G401.6 (cell line): ENCODE data around the gene METTL22.

Source experiments
- FAIRE-seq: peaks from 2 replicates; lab custom pipeline; 2012; peaks lifted over from hg19 to GRCh38; lab: Jason Lieb, UNC

METTL22 gene, protein sequence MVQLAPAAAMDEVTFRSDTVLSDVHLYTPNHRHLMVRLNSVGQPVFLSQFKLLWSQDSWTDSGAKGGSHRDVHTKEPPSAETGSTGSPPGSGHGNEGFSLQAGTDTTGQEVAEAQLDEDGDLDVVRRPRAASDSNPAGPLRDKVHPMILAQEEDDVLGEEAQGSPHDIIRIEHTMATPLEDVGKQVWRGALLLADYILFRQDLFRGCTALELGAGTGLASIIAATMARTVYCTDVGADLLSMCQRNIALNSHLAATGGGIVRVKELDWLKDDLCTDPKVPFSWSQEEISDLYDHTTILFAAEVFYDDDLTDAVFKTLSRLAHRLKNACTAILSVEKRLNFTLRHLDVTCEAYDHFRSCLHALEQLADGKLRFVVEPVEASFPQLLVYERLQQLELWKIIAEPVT

DNA sequence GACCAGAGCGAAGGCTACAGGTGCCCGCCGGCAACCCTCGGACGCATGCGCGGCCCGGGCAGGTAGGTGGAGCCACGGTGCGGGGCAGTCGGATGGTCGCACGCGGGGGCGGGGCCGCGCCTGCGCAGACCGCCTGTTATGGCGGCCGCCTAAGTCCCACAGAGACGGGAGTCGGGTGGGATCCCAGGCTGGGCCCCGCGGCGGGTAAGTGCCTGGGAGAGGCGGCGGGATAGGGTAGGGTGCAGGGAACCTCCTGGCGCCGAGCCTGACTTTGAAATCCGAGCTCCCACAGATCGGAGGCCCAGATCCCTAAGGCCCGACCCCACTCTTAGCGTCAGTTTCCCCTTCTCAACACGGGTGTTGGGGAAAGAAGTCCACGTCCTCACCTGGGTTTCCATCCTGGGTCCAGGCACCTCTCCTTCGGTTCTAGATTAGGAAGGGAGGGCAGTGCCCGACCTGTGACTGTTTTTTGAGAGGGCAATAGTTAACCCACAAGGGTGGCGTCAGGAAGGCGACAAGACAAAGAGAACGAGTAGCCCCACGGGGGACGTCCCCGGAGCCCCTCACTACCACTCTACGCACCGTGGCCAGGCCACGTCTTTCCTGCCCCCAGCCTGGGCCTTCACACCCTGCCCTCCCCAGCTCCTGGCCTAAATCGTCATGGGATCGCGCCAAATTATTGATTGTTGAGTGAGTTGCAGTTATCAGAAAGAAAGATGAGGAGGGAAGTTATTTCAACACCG lies at the start of gene METTL22:
Gene METTL22 (plus strand): TSS at position 127 of the 743 bp plus-strand sequence. CDS start 3,968 bp downstream, outside the sequence.
- no peak for FAIRE-seq

DNA sequence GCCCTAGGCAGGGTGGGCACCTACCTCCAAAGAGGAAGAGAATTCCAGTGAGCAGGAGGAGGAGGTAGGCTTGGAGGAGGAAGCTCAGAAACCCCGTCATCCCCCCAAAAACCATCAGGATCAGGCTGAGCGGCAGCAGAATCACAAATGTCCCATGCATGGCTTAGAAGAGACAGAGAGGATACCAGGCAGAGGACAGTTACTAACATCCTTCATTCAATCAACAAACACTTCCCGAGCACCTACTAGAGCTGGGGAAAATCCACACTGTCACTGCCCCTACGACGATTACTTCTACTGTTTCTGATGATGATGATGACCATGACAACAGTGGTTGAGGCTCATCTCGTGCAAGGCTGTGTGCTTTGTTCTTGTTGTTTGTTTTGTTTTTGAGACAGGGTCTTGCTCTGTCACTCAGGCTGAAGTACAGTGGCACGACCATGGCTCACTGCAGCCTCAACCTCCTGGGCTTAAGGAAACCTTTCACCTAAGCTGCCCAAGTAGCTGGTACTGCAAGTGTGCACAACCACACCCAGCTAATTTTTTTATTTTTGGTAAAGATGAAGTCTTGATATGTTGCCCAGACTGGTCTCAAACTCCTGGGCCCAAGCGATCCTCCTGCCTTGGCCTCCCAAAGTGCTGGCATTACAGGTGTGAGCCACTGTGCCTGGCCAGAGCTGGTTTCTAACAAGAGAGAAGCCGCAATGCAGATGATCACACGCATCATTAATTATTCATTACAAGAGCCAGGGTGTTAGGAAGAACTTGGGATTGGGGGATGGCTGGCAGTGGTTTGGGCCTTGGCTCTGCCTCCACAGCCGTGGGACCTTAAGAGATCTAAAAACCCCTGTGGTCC lies 49.2 kb upstream of the METTL22 start:
- no peak for FAIRE-seq

DNA sequence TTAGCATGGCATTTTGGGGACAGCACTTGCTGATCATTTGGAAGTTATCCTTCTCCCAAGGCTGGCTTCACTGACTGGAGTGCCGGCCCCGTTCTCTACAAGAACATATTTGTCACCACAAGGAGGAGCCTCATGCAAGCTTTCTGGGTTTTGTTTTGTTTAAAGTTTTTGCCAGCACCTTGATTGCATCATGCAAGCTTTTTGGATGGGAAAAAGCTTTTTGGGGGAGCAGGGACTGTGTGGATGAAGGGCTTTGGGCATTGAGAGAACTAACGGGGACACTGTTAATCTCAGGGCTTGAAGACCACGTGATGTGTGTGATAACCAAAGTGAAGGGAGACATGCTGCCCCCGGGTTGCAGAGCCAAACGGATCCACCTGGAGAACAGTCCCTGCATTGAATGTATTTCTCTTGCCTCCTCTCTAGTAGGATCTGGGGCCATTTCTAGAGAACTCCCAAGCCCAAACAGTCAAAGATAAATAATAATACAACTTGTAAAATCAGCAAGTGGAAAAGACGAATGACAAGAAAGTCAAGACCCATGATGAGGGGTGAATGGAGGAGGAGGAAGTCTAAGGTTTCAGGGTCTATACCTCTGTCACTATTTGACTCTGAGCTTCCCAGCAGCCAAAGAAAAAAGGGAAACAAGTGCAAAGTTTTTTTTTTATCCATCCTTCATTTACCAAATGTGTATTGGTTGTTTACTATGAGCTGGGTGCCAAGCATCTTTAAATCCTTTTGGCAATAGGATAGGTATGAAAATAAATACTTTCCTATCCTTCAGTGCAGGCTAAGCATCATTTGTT lies 48.4 kb upstream of the METTL22 start:
- FAIRE-seq: no peak

DNA sequence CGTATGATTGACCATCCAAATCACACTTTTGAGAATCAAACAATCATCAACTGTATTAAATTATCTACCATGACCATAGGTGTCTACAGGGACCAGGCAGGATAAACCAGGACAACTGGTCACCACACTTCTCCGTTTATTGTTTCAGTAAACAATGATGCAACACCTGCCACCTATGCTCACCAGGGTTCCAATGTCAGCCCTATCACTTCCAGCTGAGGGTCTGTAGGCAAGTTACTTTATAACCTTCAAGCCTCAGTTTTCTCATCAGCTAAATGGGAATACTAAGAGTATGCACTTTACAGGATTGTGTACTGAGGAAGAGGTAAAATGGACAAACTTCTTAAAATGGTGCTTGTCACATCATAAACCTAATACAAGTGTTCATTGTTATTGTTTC lies 46.1 kb upstream of the METTL22 start:
- no peak for FAIRE-seq

DNA sequence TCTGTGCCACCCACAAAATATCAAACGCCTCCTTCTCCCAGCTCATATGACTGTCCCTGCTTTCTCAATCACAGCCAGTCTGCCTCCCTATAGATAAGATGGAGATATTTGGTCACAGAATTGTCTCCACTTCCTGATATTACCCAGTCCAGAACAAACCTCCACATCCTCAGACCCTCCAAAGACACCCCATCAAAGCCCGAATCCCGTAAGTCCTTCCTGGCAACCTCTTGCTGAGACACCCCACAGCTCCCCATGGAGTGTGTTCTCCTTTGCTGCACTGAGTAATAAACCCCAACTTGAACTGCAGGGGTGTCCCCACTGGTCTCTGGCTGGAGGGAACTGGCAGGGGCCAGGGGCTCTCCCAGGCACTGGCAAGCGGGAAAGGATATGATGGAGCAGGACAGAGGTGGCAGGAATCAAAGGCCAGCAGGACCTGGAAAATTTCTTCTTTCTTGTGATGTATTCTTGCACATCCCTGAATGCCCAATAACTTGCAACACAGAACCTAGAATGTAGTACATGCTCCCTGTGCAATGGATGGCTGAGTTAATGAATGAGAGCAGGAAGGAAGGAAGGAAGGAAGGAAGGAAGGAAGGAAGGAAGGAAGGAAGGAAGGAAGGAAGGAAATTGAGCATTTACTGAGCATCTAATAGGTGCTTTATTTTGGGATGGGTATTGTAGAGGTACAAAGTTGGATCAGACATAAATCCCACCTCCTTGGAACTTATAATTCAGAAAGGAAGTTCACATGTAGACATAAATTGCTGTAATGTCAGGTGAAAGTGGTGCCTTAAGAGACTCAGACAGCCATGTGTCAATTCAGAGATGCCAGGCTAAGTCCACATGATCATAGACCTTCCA lies 45.1 kb upstream of the METTL22 start:
- no peak for FAIRE-seq

DNA sequence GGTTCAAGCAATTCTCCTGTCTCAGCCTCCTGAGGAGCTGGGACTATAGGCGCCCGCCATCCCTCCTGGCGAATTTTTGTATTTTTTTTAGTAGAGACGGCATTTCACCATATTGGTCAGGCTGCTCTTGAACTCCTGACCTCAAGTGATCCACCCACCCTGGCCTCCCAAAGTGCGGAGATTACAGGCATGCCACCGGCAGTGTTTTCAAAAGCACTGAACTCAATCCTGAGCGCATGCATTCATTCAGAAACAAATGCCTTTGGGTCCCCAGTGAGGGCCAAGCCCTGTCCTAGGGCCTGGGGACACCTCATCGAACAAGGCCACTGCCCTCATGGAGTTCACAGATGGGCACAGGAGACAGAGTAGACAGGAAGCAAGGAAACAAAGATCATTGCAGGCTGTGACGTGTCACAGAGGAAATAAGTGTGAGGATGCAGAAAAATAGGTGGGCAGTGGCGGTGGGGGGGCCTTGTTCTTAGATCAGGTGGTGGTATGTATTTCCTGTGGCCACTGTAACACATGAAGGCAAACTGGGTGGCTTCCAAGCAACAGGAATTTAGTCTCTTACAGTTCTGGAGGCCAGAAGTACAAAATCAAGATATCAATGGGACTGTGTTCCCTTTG lies 43.7 kb upstream of the METTL22 start:
- FAIRE-seq: no peak

DNA sequence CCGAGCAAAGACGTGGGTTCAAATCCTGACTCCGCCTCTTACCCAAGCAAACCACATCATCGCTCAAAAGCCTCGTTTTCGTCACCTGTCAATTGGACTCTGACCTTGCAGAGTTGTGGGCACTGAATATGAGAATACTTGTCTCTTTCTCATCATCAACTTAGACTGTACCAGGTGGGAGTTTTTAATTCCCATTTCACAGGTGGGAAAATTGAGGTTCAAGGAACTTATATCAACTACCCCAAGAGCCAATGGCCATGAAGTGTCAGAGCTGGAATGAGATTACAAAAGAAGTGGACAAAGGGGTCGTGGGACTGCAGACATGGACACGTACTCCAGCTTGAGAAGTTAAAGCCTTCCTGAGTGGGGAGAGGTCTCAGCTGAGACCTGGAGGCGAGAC lies 41.9 kb upstream of the METTL22 start:
- FAIRE-seq: no peak

DNA sequence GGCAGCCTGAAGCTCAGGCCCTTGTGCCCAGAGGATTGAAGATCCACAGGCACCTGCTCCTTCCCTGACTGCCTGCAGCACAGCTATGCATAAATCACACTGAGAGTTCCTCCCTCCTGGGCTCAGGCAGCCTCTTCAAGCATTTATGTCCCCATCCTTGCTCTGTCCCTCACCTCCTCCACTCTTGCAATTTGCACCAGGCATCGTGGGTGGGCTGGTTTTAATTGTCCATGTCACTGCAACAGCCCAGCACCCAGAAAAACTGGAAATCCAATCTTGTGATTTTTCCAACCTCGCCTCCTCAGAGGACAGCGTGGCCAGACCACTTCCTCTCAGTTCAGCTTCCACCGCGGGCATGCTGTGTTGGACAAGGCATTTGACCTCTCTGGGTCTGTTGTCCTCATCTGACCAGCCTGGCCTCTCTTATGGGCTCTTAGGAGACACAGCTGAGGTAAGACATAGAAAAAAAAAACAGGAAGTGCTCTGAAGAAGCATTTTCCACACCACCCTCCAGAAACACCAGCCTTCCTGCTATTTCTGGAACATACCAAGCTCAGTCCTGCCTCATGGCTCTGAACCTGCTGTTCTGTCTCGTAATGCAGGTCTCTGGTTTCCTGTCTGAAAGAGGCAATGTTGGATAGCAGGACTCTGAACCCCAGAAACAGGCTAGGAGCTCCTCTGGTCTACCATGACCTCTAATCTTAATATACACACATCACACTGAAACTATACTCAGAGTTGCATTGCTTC lies 39.5 kb upstream of the METTL22 start:
- no peak for FAIRE-seq

DNA sequence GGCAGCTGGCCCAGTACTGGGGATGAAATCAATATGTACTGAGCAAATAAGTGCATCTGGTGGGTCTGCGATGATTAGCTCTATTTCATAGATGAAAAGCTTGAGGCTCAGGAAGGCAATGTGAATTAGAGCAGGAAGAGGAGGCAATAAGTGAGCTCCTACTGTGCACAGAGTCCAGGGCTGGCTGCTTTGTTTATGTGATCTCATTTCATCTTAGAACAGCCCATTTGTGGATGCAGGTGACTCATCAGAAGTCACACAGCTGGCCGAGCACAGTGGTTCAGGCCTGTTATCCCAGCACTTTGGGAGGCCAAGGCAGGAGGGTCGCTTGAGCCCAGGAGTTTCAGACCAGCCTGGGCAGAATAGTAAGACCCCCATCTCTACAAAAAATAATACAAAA lies 38.3 kb upstream of the METTL22 start:
- FAIRE-seq: no peak

DNA sequence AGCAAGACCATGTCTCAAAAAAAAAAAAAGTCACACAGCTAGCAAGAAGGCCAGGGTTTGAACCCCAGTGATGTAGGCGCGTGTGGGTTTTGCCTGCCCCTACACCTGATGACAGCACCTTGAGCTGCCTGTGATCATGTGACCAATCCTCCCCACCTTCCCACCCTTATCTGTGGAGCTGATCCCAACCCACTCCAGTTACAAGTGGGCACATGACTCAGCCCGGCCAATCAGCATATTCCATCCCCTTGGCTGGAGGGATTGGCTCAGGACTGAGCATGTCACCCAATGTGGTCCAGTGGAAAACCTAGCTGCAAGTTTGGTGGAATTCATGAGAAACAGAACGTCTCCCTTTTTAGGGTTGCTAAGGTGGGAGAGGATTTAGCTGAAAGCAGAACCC lies 37.8 kb upstream of the METTL22 start:
- FAIRE-seq: no peak

DNA sequence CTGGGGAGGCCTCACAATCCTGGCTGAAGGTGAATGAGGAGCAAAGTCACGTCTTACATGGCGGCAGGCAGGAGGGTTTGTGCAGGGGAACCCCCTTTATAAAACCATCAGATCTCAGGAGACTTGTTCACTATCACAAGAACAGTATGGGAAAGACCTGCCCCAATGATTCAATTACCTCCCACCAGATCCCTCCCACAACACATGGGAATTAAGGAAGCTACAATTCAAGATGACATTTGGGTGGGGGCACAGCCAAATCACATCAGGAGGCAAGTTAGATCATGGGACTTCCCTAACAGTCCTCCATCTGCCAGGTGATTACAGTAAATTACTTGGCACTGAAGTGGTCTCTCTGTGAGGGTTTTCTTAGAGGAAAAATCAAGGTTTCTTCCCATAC lies 36.5 kb upstream of the METTL22 start:
- no peak for FAIRE-seq

DNA sequence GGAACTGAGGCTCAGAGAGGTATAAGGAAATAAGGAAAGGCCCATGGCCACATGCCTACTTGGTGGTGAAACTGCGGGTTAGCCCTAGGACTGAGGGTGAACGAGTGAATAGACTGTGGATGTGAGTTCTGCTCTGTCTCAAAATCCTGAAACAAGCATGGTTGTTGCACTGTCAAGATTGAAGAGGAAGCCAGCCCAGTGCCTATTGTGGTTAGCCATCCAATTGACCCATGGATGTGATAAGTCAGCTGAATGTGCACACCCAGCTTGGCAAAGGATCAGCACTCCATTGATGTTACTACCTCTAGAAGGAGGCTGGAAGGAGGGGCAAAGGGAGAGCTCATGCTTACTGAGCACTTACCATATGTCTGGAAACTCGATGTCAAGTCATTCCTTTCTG lies 35.6 kb upstream of the METTL22 start:
- FAIRE-seq: no peak

DNA sequence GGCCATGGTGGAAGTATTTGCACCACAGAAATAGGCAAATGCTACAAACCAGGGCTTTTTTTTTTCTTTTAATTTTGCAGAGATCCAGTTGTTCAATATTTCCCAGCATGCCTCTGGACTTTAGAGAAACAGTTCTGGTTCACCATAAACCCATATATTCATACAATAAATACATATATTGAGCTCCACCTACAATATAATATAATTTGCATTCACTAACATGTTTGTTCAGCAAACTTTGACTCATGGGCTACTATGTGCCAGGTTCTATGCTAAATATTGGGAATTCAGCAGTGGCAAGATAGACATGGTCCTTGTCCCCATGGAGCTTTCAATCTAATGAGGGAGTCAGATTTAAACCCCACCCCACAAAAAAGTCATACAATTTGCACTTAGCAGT lies 34.4 kb upstream of the METTL22 start:
- no peak for FAIRE-seq

DNA sequence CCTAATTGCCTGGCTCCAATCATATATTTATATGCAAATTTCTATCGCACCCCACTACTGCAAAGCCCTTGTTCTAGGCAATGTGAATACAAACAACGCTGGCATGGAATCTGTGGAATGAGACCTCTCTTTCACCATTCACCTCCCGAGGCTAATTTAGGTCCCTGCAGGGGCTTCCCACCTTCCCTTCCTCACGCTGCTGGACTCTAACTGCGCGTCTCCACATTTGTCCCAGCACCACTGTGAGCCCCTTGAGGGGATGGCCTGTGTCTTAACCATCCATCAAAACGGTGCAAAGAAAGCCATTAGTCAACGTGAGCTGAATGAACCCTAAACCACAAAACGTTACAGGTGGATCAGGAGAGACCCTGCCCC lies 32.8 kb upstream of the METTL22 start:
- no peak for FAIRE-seq

DNA sequence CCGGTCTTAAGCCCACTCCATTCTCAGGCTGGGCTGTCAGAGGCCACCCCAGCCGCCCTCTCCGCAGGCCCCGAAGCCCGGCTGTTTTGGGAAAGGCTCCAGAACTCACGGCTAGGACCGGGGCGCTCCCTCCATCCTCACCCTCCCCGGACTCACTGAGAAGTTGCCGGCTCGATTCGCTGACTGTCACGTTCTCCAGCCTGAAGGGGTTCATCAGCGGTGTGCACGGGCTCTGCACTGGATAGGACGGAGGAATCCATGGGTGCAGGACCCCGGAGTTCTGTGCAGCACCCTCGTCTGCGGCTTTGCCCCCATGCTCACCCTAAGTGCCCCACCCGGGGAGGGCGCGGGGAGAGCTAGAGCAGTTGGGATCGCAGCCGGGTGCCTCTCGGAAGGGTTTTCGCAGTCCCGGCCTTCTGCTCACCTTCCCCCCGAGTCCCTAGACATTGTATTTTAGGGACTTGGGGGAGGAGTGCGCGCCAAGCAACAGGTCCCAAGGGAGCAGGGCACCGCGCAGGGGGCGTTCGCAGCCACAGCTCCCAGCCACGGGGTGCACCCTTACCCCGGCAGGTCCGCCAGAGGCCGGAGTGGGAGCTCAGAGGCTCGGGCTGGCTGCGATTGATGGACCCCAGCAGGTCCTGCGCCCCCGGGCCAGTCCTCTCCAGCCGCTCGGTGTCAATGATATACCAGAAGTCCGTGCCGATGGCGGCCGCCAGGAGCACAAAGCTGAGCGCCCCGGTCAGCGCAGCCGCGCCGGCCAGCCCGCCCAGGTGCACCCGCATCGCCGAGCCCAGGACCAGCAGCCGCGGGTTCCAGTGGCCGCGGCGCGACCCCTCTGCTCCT lies 32.2 kb upstream of the METTL22 start:
- FAIRE-seq: no peak

DNA sequence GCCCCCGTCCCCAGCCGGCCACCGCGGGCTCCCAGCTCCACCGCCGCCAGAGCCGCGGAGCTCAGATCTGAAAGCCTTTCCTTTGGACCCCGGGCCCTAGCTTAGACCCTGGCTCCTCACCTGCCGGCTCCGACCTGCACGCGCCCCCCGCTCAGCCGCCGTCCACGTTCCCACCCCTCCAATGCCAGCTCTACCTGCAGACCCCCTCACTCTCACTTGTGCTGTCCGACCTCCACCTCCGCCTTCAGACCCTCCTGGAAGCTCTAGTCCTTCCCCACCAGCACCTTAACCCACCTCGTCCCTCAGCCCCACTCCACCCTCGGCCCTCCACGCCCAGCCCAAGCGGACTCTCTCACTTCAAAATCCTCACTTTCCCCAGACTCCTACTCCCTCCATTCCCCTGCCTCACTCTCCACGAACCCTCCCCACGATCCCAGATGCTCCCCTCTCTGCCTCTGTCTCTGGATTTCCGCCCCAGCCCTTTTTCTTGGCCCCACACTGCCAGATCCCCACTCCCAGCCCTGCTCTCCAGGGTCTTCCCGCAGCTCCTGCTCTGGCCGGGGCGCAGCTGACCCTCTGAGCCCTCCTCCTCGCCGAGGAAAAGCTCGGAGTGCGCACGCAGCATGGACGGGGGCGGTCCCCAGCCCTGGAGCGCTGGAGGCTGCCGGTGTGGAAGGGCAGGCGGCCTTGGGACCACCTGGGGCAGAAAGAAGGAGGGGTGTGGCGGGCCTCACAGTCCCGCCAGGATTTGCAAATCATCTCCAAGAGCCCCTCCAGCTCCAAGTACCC lies 31.4 kb upstream of the METTL22 start, which contains the start of gene TMEM114:
Gene TMEM114 (minus strand): TSS at position 612 of the 789 bp plus-strand sequence. CDS start 673 bp downstream, outside the sequence.
- no peak for FAIRE-seq

DNA sequence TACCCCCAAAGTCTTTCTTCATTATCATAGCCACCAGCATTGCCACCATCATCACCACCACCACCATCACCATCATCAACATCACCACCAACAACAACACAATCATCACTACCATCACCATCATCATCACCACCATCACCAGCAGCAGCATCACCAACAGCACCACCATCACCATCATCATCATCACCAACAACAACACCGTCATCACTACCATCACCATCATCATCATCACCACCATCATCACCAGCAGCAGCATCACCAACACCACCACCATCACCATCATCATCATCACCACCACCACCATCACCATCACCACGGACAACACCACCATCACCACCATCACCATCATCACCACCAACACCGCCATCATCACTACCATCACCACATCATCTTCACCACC lies 30.7 kb upstream of the METTL22 start:
- no peak for FAIRE-seq

DNA sequence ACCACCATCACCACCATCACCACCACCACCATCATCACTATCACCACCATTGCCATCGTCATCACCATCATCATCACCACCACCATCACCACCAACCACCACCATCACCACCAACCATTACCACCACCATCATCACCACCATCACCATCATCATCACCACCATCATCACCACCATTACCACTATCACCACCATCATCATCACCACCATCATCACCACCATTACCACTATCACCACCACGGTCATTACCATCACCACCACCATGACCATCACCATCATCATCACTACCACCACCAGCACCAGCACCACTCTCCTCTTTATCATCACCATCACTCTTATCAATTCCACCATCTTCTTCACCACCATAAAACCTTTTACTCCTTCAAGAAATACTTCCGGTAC lies 30.0 kb upstream of the METTL22 start:
- no peak for FAIRE-seq
